CD14-positive monocyte (primary cell): ENCODE results near the gene EPHA7. TPM values are rescaled to one million over a fixed set of nuclear protein-coding genes. Genes with fewer than 3 reads are reported as not detected.

Experiments used
- DNase-seq, 3 donors: peaks; one replicate each; pipeline ENCODE4 v3.0.0-alpha.2; 2011 to 2022
- H2AFZ ChIP-seq: 2 replicates; pipeline ENCODE4 v1.6.0; 2012; ENCODE audit warnings: mild to moderate bottlenecking, low read depth, low read length, inconsistent platforms; ENCODE audit not compliant: insufficient read depth, poor library complexity, severe bottlenecking
- H3K27ac ChIP-seq, 2 donors: 1 replicate in 1 of 2; 2 replicates in 1 of 2; pipeline ENCODE4 v1.5.1; 2012 to 2013; ENCODE audit warnings: low read length in 2 of 2, control low read depth in 1 of 2, inconsistent platforms in 1 of 2, low read depth in 1 of 2, mild to moderate bottlenecking in 1 of 2
- H3K27me3 ChIP-seq, 2 donors: one replicate each; pipeline versions ENCODE4 v1.6.0 to v1.6.1; 2011 to 2013; ENCODE audit warnings: low read length in 2 of 2; ENCODE audit not compliant: control insufficient read depth in 2 of 2, insufficient read depth in 2 of 2
- H3K36me3 ChIP-seq, 2 donors: replicated peaks in 1 of 2; 1 replicate in 1 of 2; 2 replicates in 1 of 2; pipeline versions ENCODE4 v1.5.1 to v1.6.1; 2012 to 2013; ENCODE audit warnings: low read length in 2 of 2, control low read depth in 1 of 2, inconsistent platforms in 1 of 2, mild to moderate bottlenecking in 1 of 2; ENCODE audit not compliant: insufficient read depth in 2 of 2, control insufficient read depth in 1 of 2
- H3K4me1 ChIP-seq, 2 donors: 1 replicate in 1 of 2; 2 replicates in 1 of 2; pipeline versions ENCODE4 v1.5.1 to v1.6.1; 2012 to 2013; ENCODE audit warnings: low read length in 2 of 2, control low read depth in 1 of 2, inconsistent platforms in 1 of 2, mild to moderate bottlenecking in 1 of 2, moderate library complexity in 1 of 2; ENCODE audit not compliant: insufficient read depth in 2 of 2, control insufficient read depth in 1 of 2
- H3K4me2 ChIP-seq: replicated peaks from 2 replicates; pipeline ENCODE3; 2012; ENCODE audit warnings: low read length, moderate library complexity, mild to moderate bottlenecking; ENCODE audit not compliant: poor library complexity, severe bottlenecking; ENCODE audit errors: extremely low read depth
- H3K4me3 ChIP-seq, 3 experiments: fragments of 200-600 bp in 1 of 3; sonication (generic) in 1 of 3; replicated peaks in 1 of 3; 1 replicate in 2 of 3; 2 replicates in 1 of 3; pipeline ENCODE4 v1.5.1; 2011 to 2013; ENCODE audit warnings: low read length in 3 of 3, mild to moderate bottlenecking in 3 of 3, control low read depth in 2 of 3, low read depth in 2 of 3, inconsistent platforms in 1 of 3, moderate library complexity in 1 of 3
- H3K79me2 ChIP-seq: 2 replicates; pipeline ENCODE4 v1.6.0; 2012; ENCODE audit warnings: mild to moderate bottlenecking, control low read depth, inconsistent platforms, low read length, moderate library complexity; ENCODE audit not compliant: insufficient read depth
- H3K9ac ChIP-seq: 2 replicates; pipeline ENCODE4 v1.6.0; 2017; ENCODE audit warnings: low read length, mild to moderate bottlenecking; ENCODE audit not compliant: insufficient read depth, poor library complexity, severe bottlenecking
- H3K9me3 ChIP-seq, 2 donors: replicated peaks in 1 of 2; 1 replicate in 1 of 2; 2 replicates in 1 of 2; pipeline versions ENCODE4 v1.5.1 to v1.6.1; 2012 to 2013; ENCODE audit warnings: low read length in 2 of 2, control low read depth in 1 of 2; ENCODE audit not compliant: control insufficient read depth in 1 of 2, insufficient read depth in 1 of 2
- H4K20me1 ChIP-seq: 2 replicates; pipeline ENCODE4 v1.6.0; 2012; ENCODE audit warnings: mild to moderate bottlenecking, low read length, control low read depth, moderate library complexity; ENCODE audit not compliant: insufficient read depth
- H3K27ac Mint-ChIP-seq, 7 donors: one replicate each; pipeline ENCODE4 v1.8.0; 2020; ENCODE audit warnings: mild to moderate bottlenecking in 7 of 7, mixed read lengths in 7 of 7, moderate library complexity in 6 of 7, inconsistent platforms in 2 of 7
- H3K27me3 Mint-ChIP-seq, 3 donors: one replicate each; pipeline ENCODE4 v1.8.0; 2021 to 2022; ENCODE audit warnings: low read depth in 3 of 3, mild to moderate bottlenecking in 3 of 3, mixed read lengths in 3 of 3, moderate library complexity in 3 of 3, inconsistent platforms in 1 of 3
- H3K36me3 Mint-ChIP-seq, 2 donors: one replicate each; pipeline ENCODE4 v1.8.0; 2020; ENCODE audit warnings: mixed read lengths in 2 of 2, inconsistent platforms in 1 of 2, mild to moderate bottlenecking in 1 of 2
- H3K4me1 Mint-ChIP-seq: one replicate; pipeline ENCODE4 v1.8.0; 2020; ENCODE audit warnings: mild to moderate bottlenecking, mixed read lengths
- H3K4me3 Mint-ChIP-seq, 2 donors: one replicate each; pipeline ENCODE4 v1.8.0; 2020; ENCODE audit warnings: mild to moderate bottlenecking in 2 of 2, mixed read lengths in 2 of 2, moderate library complexity in 1 of 2
- H3K9me3 Mint-ChIP-seq, 7 donors: one replicate each; pipeline ENCODE4 v1.8.0; 2020 to 2022; ENCODE audit warnings: mixed read lengths in 7 of 7, mild to moderate bottlenecking in 6 of 7, moderate library complexity in 6 of 7, inconsistent platforms in 2 of 7
- CTCF ChIP-seq: fragments of 200-600 bp; IDR thresholded peaks from one replicate; pipeline ENCODE4 v1.8.0; 2022; ENCODE audit warnings: antibody characterized with exemption, mild to moderate bottlenecking
- WGBS: methylation state at CpG from one replicate; pipeline ENCODE4 v1.1.5; 2013; ENCODE audit warnings: missing lambda C conversion rate; ENCODE audit not compliant: insufficient coverage; 5-methylcytosine and 5-hydroxymethylcytosine counted together
- intact Hi-C, 2 donors: fragments of 100-400 bp; cut with micrococcal nuclease; formaldehyde crosslinking; loops; one replicate each; pipeline versions ENCODE4 v1.15.0 to v1.15.1; 2023
- polyA plus RNA-seq, 3 donors: library from polyadenylated mRNA; depleted of rRNA in 1 of 3; unstranded in 2 of 3; stranded (reverse) in 1 of 3; fragments of 300-500 nt in 2 of 3; fragments of >200 nt in 1 of 3; fragmentation: Illumina TruSeq in 2 of 3; gene quantifications; 1 replicate in 2 of 3; 2 replicates in 1 of 3; pipeline ENCODE4 v1.2.3, GENCODE V29; 2012 to 2021

Gene EPHA7
- polyA plus RNA-seq, 3 donors, result not detected

DNA sequence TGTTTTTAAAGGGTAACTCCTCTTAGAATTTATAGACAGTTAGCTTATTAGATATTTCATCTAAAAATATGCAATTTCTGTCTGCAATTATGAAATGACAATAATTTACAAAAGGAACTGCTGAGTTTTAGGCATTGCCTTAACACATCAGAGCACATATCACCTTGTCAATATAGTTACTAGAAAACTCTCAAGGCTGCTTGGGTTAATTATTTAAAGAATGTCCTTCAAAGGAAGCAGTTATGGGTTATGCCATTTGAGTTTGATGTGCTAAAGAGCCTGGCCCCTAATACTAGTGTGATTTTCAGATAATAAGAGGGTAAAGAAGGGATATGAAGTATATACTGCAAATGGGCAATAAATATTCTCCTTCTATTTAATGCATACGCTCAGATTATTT, 192.5 kb downstream of the EPHA7 start:
- Mint-ChIP-seq H3K27me3 (no peaks in the 10 kb centered on the region), H3K9me3 (peaks cover 0 to 4% (median 0%) of the 10 kb centered on the region in 7 donors), H3K4me1 (no peaks in the 10 kb centered on the region), H3K4me3 (no peak overlapping the region), H3K27ac (no peak overlapping the region), H3K36me3 (no peaks in the 10 kb centered on the region)
- Histone ChIP-seq H3K4me2 (no peak overlapping the region), H2AFZ (no peak overlapping the region), H4K20me1 (no peaks in the 10 kb centered on the region), H3K27me3 (no peaks in the 10 kb centered on the region), H3K9me3 (no peaks in the 10 kb centered on the region), H3K9ac (no peak overlapping the region), H3K27ac (no peak overlapping the region), H3K79me2 (no peaks in the 10 kb centered on the region), H3K4me3 (no peak overlapping the region), H3K36me3 (no peaks in the 10 kb centered on the region), H3K4me1 (no peaks in the 10 kb centered on the region)
- TF ChIP-seq CTCF, result no peak
- intact Hi-C loops, result no loop called here
- no CpG with 5 or more reads among the region's 1 CpG for WGBS
- no peak for DNase-seq

GRCh38 chr6:93222071-93222851, 197.1 kb downstream of the EPHA7 start:
- Mint-ChIP-seq H3K27me3 (no peaks in the 10 kb centered on the region), H3K27ac (no peak overlapping the region), H3K9me3 (peaks cover 0 to 9% (median 2%) of the 10 kb centered on the region in 7 donors), H3K4me3 (no peak overlapping the region), H3K36me3 (no peaks in the 10 kb centered on the region), H3K4me1 (no peaks in the 10 kb centered on the region)
- no peak overlapping the region for H3K27ac ChIP-seq
- TF ChIP-seq CTCF, result no peak
- H3K4me2 ChIP-seq, result no peak overlapping the region
- no peak overlapping the region for H3K4me3 ChIP-seq
- no peak overlapping the region for H2AFZ ChIP-seq
- H3K9ac ChIP-seq, result no peak overlapping the region
- no peaks in the 10 kb centered on the region for H3K27me3 ChIP-seq
- intact Hi-C loops, result no loop called here
- peaks cover 0 to 3% of the 10 kb centered on the region in 2 donors for H3K9me3 ChIP-seq
- DNase-seq, result no peak
- H3K36me3 ChIP-seq, result no peaks in the 10 kb centered on the region
- WGBS, result 86% methylated on average over 1 of the region's 4 CpGs
- H4K20me1 ChIP-seq, result no peaks in the 10 kb centered on the region
- H3K79me2 ChIP-seq, result no peaks in the 10 kb centered on the region
- H3K4me1 ChIP-seq, result no peaks in the 10 kb centered on the region
